HepG2 (cell line): Measurements from ENCODE around the gene STXBP4. TPM values are rescaled to one million over a fixed set of nuclear protein-coding genes. Genes with fewer than 3 reads are reported as not detected.
A peak's percentile ranks its signal among the peaks of the same experiment; 100 is the strongest.

Experiments
- ARNTL ChIP-seq: sonication (generic); formaldehyde crosslinking; IDR thresholded peaks from 2 replicates; pipeline ENCODE4 v1.4.0; 2020; ENCODE audit warnings: mild to moderate bottlenecking, missing genetic modification reagents
- FOXO1 ChIP-seq: sonication (generic); formaldehyde crosslinking; IDR thresholded peaks from 2 replicates; pipeline ENCODE4 v1.4.0; 2020; ENCODE audit warnings: missing genetic modification reagents
- HDAC1 ChIP-seq: sonication (generic); formaldehyde crosslinking; IDR thresholded peaks from 2 replicates; pipeline ENCODE4 v1.5.1; 2020; ENCODE audit warnings: mild to moderate bottlenecking, missing genetic modification reagents
- HNF4G ChIP-seq, 2 experiments: sonication (generic) in 1 of 2; formaldehyde crosslinking in 1 of 2; IDR thresholded peaks; 2 replicates each; pipeline versions ENCODE4 v1.4.0 to v1.6.1; 2011 to 2020; ENCODE audit warnings: borderline replicate concordance in 2 of 2, low read depth in 2 of 2, mild to moderate bottlenecking in 2 of 2, low read length in 1 of 2, missing genetic modification reagents in 1 of 2, moderate library complexity in 1 of 2
- HNRNPL ChIP-seq: fragments of 200-400 bp; formaldehyde crosslinking; IDR thresholded peaks from 2 replicates; pipeline ENCODE4 v1.6.1; 2017; ENCODE audit warnings: mild to moderate bottlenecking, low read depth, low read length
- HNRNPLL ChIP-seq: fragments of 200-400 bp; formaldehyde crosslinking; IDR thresholded peaks from 2 replicates; pipeline ENCODE4 v1.6.1; 2017; ENCODE audit warnings: mild to moderate bottlenecking, low read depth, low read length; ENCODE audit not compliant: poor library complexity, severe bottlenecking
- IKZF5 ChIP-seq: IDR thresholded peaks from 2 replicates; pipeline ENCODE4 v1.6.1; 2018; ENCODE audit warnings: missing genetic modification reagents, mild to moderate bottlenecking, missing compliant biosample characterization
- MED8 ChIP-seq: sonication (generic); formaldehyde crosslinking; IDR thresholded peaks from 2 replicates; pipeline ENCODE4 v1.8.1; 2023; ENCODE audit warnings: mild to moderate bottlenecking, missing genetic modification reagents; ENCODE audit not compliant: insufficient replicate concordance
- NKX3-1 ChIP-seq: sonication (generic); formaldehyde crosslinking; IDR thresholded peaks from 2 replicates; pipeline ENCODE4 v1.5.0; 2020; ENCODE audit warnings: missing genetic modification reagents
- NPAS2 ChIP-seq: sonication (generic); formaldehyde crosslinking; IDR thresholded peaks from 2 replicates; pipeline ENCODE4 v1.8.0; 2022; ENCODE audit warnings: mild to moderate bottlenecking, missing genetic modification reagents, borderline replicate concordance
- PHF5A ChIP-seq: IDR thresholded peaks from one replicate; pipeline ENCODE4 v1.6.1; 2018; ENCODE audit warnings: low read depth, missing genetic modification reagents; ENCODE audit not compliant: unreplicated experiment
- TBL1XR1 ChIP-seq: fragments of 150-350 bp; IDR thresholded peaks from 2 replicates; pipeline ENCODE4 v1.6.1; 2014; ENCODE audit warnings: borderline replicate concordance, low read length; ENCODE audit not compliant: partially characterized antibody
- ZNF224 ChIP-seq: sonication (generic); formaldehyde crosslinking; IDR thresholded peaks from 2 replicates; pipeline ENCODE4 v1.5.0; 2020; ENCODE audit warnings: mild to moderate bottlenecking, missing genetic modification reagents
- ZNF724P ChIP-seq: sonication (generic); formaldehyde crosslinking; IDR thresholded peaks from 2 replicates; pipeline ENCODE4 v1.8.0; 2022; ENCODE audit warnings: missing genetic modification reagents, borderline replicate concordance
- ZNF800 ChIP-seq: sonication (generic); formaldehyde crosslinking; IDR thresholded peaks from 2 replicates; pipeline ENCODE4 v1.4.0; 2020; ENCODE audit warnings: missing genetic modification reagents
- ZSCAN20 ChIP-seq: sonication (generic); formaldehyde crosslinking; IDR thresholded peaks from 2 replicates; pipeline ENCODE4 v1.4.0; 2020; ENCODE audit warnings: missing genetic modification reagents, mild to moderate bottlenecking, borderline replicate concordance
- ZSCAN29 ChIP-seq: sonication (generic); formaldehyde crosslinking; conservative IDR thresholded peaks from 2 replicates; pipeline ENCODE4 v1.4.0; 2020; ENCODE audit warnings: mild to moderate bottlenecking, missing genetic modification reagents
- polyA plus RNA-seq, 8 experiments: library from polyadenylated mRNA; depleted of rRNA in 3 of 8; stranded (reverse) in 7 of 8; unstranded in 1 of 8; fragments of >200 nt; fragmentation: Illumina TruSeq in 4 of 8; extraction: Trizol in 4 of 8; gene quantifications; 2 replicates each; pipeline versions ENCODE4 v1.2.1 to v1.2.3, GENCODE V29; 2011 to 2016; ENCODE audit warnings: low read depth in 4 of 8, missing spikeins in 1 of 8, mixed read lengths in 1 of 8; ENCODE audit not compliant: insufficient read depth in 1 of 8
- total RNA-seq, 5 experiments: library from RNA; depleted of rRNA; stranded (reverse); fragments of >200 nt; fragmentation: Illumina TruSeq; extraction: Trizol; gene quantifications; 2 replicates each; pipeline ENCODE4 v1.2.3, GENCODE V29; 2016; ENCODE audit warnings: low read depth in 1 of 5
- TF ChIP-seq, protein P1 (sequence below): sonication (generic); formaldehyde crosslinking; IDR thresholded peaks from 2 replicates; pipeline ENCODE4 v1.4.0; 2020; ENCODE audit warnings: missing genetic modification reagents
- TF ChIP-seq, protein P2 (sequence below): sonication (generic); formaldehyde crosslinking; IDR thresholded peaks from 2 replicates; pipeline ENCODE4 v1.5.1; 2020; ENCODE audit warnings: mild to moderate bottlenecking, missing genetic modification reagents, moderate library complexity

The STXBP4 gene
- total and polyA plus RNA-seq, 2 of the 13 experiments (the other 11 are each of a cell fraction or from before 2014, with no cell fraction given): 8.5 to 36.1 TPM

- TF ChIP-seq, protein P1, sequence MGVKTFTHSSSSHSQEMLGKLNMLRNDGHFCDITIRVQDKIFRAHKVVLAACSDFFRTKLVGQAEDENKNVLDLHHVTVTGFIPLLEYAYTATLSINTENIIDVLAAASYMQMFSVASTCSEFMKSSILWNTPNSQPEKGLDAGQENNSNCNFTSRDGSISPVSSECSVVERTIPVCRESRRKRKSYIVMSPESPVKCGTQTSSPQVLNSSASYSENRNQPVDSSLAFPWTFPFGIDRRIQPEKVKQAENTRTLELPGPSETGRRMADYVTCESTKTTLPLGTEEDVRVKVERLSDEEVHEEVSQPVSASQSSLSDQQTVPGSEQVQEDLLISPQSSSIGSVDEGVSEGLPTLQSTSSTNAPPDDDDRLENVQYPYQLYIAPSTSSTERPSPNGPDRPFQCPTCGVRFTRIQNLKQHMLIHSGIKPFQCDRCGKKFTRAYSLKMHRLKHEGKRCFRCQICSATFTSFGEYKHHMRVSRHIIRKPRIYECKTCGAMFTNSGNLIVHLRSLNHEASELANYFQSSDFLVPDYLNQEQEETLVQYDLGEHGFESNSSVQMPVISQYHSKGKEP (CRISPR knock-in tag): no peak
- TF ChIP-seq ZNF724P (CRISPR knock-in tag) (0 out of 2 replicates have a peak, but pooled peaks have one; percentile 78), TBL1XR1 (peak; percentile 42), FOXO1 (CRISPR knock-in tag) (no peak; the same call in 1 of the 2 replicates), IKZF5 (CRISPR knock-in tag) (peak; percentile 26; the same call in 1 of the 2 replicates), HNRNPLL (peak; percentile 81), PHF5A (CRISPR knock-in tag) (peak; percentile 91), HDAC1 (CRISPR knock-in tag) (peak; percentile 86; the same call in 1 of the 2 replicates), ZSCAN20 (CRISPR knock-in tag) (no peak; the same call in 1 of the 2 replicates), HNRNPL (peak; percentile 64), ZNF800 (CRISPR knock-in tag) (no peak; the same call in 1 of the 2 replicates), ZNF224 (CRISPR knock-in tag) (peak; percentile 55; the same call in 1 of the 2 replicates), ZSCAN29 (CRISPR knock-in tag) (peak; percentile 21; the same call in 1 of the 2 replicates), MED8 (peak; percentile 92), NKX3-1 (CRISPR knock-in tag) (peak; percentile 89), ARNTL (CRISPR knock-in tag) (no peak), NPAS2 (CRISPR knock-in tag) (no peak), HNF4G (IDR thresholded peaks at IDR 0.05; ENCODE audit: borderline replicate concordance, low read depth, low read length) (no peak), HNF4G (CRISPR knock-in tag; IDR thresholded peaks at IDR 0.05; ENCODE audit: borderline replicate concordance, low read depth) (peak; percentile 61; the same call in 1 of the 2 replicates)
- TF ChIP-seq, protein P2, sequence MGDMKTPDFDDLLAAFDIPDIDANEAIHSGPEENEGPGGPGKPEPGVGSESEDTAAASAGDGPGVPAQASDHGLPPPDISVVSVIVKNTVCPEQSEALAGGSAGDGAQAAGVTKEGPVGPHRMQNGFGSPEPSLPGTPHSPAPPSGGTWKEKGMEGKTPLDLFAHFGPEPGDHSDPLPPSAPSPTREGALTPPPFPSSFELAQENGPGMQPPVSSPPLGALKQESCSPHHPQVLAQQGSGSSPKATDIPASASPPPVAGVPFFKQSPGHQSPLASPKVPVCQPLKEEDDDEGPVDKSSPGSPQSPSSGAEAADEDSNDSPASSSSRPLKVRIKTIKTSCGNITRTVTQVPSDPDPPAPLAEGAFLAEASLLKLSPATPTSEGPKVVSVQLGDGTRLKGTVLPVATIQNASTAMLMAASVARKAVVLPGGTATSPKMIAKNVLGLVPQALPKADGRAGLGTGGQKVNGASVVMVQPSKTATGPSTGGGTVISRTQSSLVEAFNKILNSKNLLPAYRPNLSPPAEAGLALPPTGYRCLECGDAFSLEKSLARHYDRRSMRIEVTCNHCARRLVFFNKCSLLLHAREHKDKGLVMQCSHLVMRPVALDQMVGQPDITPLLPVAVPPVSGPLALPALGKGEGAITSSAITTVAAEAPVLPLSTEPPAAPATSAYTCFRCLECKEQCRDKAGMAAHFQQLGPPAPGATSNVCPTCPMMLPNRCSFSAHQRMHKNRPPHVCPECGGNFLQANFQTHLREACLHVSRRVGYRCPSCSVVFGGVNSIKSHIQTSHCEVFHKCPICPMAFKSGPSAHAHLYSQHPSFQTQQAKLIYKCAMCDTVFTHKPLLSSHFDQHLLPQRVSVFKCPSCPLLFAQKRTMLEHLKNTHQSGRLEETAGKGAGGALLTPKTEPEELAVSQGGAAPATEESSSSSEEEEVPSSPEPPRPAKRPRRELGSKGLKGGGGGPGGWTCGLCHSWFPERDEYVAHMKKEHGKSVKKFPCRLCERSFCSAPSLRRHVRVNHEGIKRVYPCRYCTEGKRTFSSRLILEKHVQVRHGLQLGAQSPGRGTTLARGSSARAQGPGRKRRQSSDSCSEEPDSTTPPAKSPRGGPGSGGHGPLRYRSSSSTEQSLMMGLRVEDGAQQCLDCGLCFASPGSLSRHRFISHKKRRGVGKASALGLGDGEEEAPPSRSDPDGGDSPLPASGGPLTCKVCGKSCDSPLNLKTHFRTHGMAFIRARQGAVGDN (CRISPR knock-in tag): peak; percentile 97
Observed at GRCh38 chr17:54968262-54968987, at the start of gene STXBP4, which contains the start of gene COX11 (continued).
